Cardiac fibroblast (primary cell): ENCODE results near the gene ALK.

ENCODE experiments used
- DNase-seq, 2 donors: peaks; one replicate each; pipeline versions ENCODE4 v3.0.0 to v3.0.0-alpha.2; 2010; ENCODE audit warnings: low read depth in 2 of 2
- H3K4me3 ChIP-seq, 2 donors: replicated peaks in 1 of 2; 1 replicate in 1 of 2; 2 replicates in 1 of 2; pipeline ENCODE4 v1.5.1; 2011; ENCODE audit warnings: low read depth in 2 of 2, low read length in 2 of 2, mild to moderate bottlenecking in 2 of 2, moderate library complexity in 1 of 2
- CTCF ChIP-seq: IDR thresholded peaks from one replicate; pipeline ENCODE4 v1.5.1; 2011; ENCODE audit warnings: low read depth, mild to moderate bottlenecking, low read length, inconsistent platforms

Gene ALK

DNA sequence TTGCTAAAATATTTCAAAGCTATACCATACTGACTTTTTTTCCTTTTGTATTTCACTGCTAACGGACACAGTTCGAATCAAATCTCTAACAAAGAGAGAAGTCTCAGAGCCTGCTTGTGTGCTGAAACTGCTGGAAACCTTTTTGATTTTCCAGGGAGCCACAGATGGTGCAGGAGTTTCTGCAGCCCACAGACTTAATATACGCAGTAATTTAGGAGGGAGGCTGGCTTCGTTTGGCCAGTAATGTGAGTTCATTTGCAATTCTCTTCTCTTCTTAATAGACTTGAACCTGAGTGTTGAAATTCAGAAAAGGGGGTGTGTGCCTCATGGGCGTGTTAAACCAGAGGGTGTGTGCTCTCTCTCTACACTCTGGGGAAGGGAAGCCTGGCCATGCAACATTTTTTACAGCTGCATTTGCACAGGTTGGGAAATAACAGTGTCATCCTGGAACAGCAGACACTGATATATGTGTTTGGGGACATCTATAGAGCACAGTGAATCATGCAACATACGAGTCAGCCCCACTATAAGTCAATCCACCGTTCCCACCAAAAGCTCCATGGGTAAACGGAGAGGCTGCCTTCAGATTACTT is 473.2 kb downstream of the ALK start:
- no peak for DNase-seq
- no peak for TF ChIP-seq CTCF
- H3K4me3 ChIP-seq, result no peak overlapping the region

GRCh38 chr2:29447513-29447912 is 473.9 kb downstream of the ALK start:
- no peak overlapping the region for H3K4me3 ChIP-seq
- no peak for DNase-seq
- no peak for TF ChIP-seq CTCF

GRCh38 chr2:29446847-29447246 is 474.5 kb downstream of the ALK start:
- no peak overlapping the region for H3K4me3 ChIP-seq
- TF ChIP-seq CTCF, result no peak
- DNase-seq, result no peak

GRCh38 chr2:29444150-29444549 is 477.2 kb downstream of the ALK start:
- TF ChIP-seq CTCF, result no peak
- no peak overlapping the region for H3K4me3 ChIP-seq
- DNase-seq, result no peak

GRCh38 chr2:29443627-29444026 is 477.8 kb downstream of the ALK start:
- no peak for DNase-seq
- H3K4me3 ChIP-seq, result no peak overlapping the region
- no peak for TF ChIP-seq CTCF

DNA sequence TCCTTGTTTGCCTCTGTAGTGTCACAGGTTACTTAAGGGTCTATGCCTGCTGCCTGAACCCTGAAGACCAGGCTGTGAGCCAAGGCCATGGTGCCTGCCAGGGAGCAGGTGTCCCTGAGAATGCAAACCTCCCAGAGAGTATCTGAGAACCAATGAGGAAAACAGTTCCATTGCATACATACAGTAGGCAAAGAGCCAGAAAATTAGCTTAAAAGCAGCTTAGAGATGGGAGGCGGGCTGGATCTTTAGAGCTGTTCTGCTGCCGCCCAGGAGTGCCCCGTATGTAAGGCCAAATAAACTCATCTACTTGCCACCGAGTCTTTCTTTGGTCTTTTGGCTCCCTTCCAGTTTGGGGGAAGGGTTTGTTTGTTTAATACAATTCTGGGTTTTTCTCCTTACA is 478.2 kb downstream of the ALK start:
- TF ChIP-seq CTCF, result no peak
- DNase-seq, result no peak
- H3K4me3 ChIP-seq, result no peak overlapping the region
